ENCODE measurements around the gene EID2.

EID2 gene

GRCh38 chr19:39544911-39545310 is 5.0 kb upstream of the EID2 start:
- H3K4me3 ChIP-seq (replicated peaks; ENCODE audit: low read depth, low read length): no peak overlapping the region
- no peak for TF ChIP-seq CTCF (IDR thresholded peaks at IDR 0.05; ENCODE audit: insufficient read depth, low read length, poor library complexity, severe bottlenecking)
- no peaks in the 10 kb centered on the region for H3K36me3 ChIP-seq (ENCODE audit: control insufficient read depth, insufficient read depth, low read length)
- no peaks in the 10 kb centered on the region for H3K27me3 ChIP-seq (replicated peaks; ENCODE audit: control insufficient read depth, insufficient read depth, low read length)
- no peak for DNase-seq (ENCODE audit: extremely low read depth, insufficient read length)

GRCh38 chr19:39544226-39544903 is 4.4 kb upstream of the EID2 start:
- no peak overlapping the region for H3K4me3 ChIP-seq (replicated peaks; ENCODE audit: low read depth, low read length)
- no peak for DNase-seq (ENCODE audit: extremely low read depth, insufficient read length)
- H3K36me3 ChIP-seq (ENCODE audit: control insufficient read depth, insufficient read depth, low read length): no peaks in the 10 kb centered on the region
- H3K27me3 ChIP-seq (replicated peaks; ENCODE audit: control insufficient read depth, insufficient read depth, low read length): no peaks in the 10 kb centered on the region
- no peak for TF ChIP-seq CTCF (IDR thresholded peaks at IDR 0.05; ENCODE audit: insufficient read depth, low read length, poor library complexity, severe bottlenecking)

GRCh38 chr19:39543477-39543857 is 3.5 kb upstream of the EID2 start:
- Histone ChIP-seq H3K36me3 (ENCODE audit: control insufficient read depth, insufficient read depth, low read length) (no peaks in the 10 kb centered on the region), H3K27me3 (replicated peaks; ENCODE audit: control insufficient read depth, insufficient read depth, low read length) (no peaks in the 10 kb centered on the region), H3K4me3 (replicated peaks; ENCODE audit: low read depth, low read length) (no peak overlapping the region)
- TF ChIP-seq CTCF (IDR thresholded peaks at IDR 0.05; ENCODE audit: insufficient read depth, low read length, poor library complexity, severe bottlenecking): no peak
- no peak for DNase-seq (ENCODE audit: extremely low read depth, insufficient read length)

- no peak overlapping the region for H3K4me3 ChIP-seq (replicated peaks; ENCODE audit: low read depth, low read length)
- no peak for DNase-seq (ENCODE audit: extremely low read depth, insufficient read length)
- no peaks in the 10 kb centered on the region for H3K36me3 ChIP-seq (ENCODE audit: control insufficient read depth, insufficient read depth, low read length)
- TF ChIP-seq CTCF (IDR thresholded peaks at IDR 0.05; ENCODE audit: insufficient read depth, low read length, poor library complexity, severe bottlenecking): no peak
- no peaks in the 10 kb centered on the region for H3K27me3 ChIP-seq (replicated peaks; ENCODE audit: control insufficient read depth, insufficient read depth, low read length)
These were observed 2.2 kb upstream of the EID2 start for GRCh38 chr19:39542206-39542605.

GRCh38 chr19:39540333-39540673 is 342 bp upstream of the EID2 start:
- DNase-seq (ENCODE audit: extremely low read depth, insufficient read length): no peak
- TF ChIP-seq CTCF (IDR thresholded peaks at IDR 0.05; ENCODE audit: insufficient read depth, low read length, poor library complexity, severe bottlenecking): no peak
- Histone ChIP-seq H3K4me3 (replicated peaks; ENCODE audit: low read depth, low read length) (peak overlapping the region; percentile 78), H3K27me3 (replicated peaks; ENCODE audit: control insufficient read depth, insufficient read depth, low read length) (no peaks in the 10 kb centered on the region), H3K36me3 (ENCODE audit: control insufficient read depth, insufficient read depth, low read length) (no peaks in the 10 kb centered on the region)

- Histone ChIP-seq H3K36me3 (ENCODE audit: control insufficient read depth, insufficient read depth, low read length) (no peaks in the 10 kb centered on the region), H3K27me3 (replicated peaks; ENCODE audit: control insufficient read depth, insufficient read depth, low read length) (no peaks in the 10 kb centered on the region), H3K4me3 (replicated peaks; ENCODE audit: low read depth, low read length) (peak overlapping the region; percentile 78)
- TF ChIP-seq CTCF (IDR thresholded peaks at IDR 0.05; ENCODE audit: insufficient read depth, low read length, poor library complexity, severe bottlenecking): no peak
- DNase-seq (ENCODE audit: extremely low read depth, insufficient read length): no peak
These were observed 820 bp downstream of the EID2 start for GRCh38 chr19:39539165-39539517.
